Astrocyte (in vitro differentiated cells and primary cell): Measurements from ENCODE around the gene UBA3. TPM values are rescaled to one million over a fixed set of nuclear protein-coding genes. Genes with fewer than 3 reads are reported as not detected.

Source experiments
- DNase-seq: peaks from one replicate; pipeline ENCODE4 v3.0.0-alpha.2; 2010; ENCODE audit warnings: low read depth
- FAIRE-seq: peaks from 2 replicates; lab custom pipeline; 2011; peaks lifted over from hg19 to GRCh38; lab: Jason Lieb, UNC
- H2AFZ ChIP-seq: 2 replicates; pipeline ENCODE4 v1.6.0; 2012; ENCODE audit warnings: low read depth, low read length, inconsistent platforms
- H3K27ac ChIP-seq: 2 replicates; pipeline ENCODE4 v1.5.1; 2011; ENCODE audit warnings: low read depth, low read length, inconsistent platforms
- H3K27me3 ChIP-seq: 2 replicates; pipeline ENCODE4 v1.6.0; 2011; ENCODE audit warnings: low read length, inconsistent platforms; ENCODE audit not compliant: insufficient read depth
- H3K36me3 ChIP-seq: 2 replicates; pipeline ENCODE4 v1.5.1; 2011; ENCODE audit warnings: low read length, inconsistent platforms; ENCODE audit not compliant: insufficient read depth
- H3K4me1 ChIP-seq: 2 replicates; pipeline ENCODE4 v1.5.1; 2011; ENCODE audit warnings: low read length, inconsistent platforms; ENCODE audit not compliant: insufficient read depth
- H3K4me2 ChIP-seq: 2 replicates; pipeline ENCODE4 v1.6.0; 2012; ENCODE audit warnings: low read length, inconsistent platforms
- H3K4me3 ChIP-seq: 2 replicates; pipeline ENCODE4 v1.5.1; 2011; ENCODE audit warnings: low read depth, mild to moderate bottlenecking, low read length, inconsistent platforms; ENCODE audit not compliant: insufficient read depth
- H3K79me2 ChIP-seq: 2 replicates; pipeline ENCODE4 v1.6.0; 2012; ENCODE audit warnings: mild to moderate bottlenecking, low read length, inconsistent platforms; ENCODE audit not compliant: insufficient read depth
- H3K9ac ChIP-seq: 2 replicates; pipeline ENCODE4 v1.6.0; 2012; ENCODE audit warnings: mild to moderate bottlenecking, low read length, inconsistent platforms
- H3K9me3 ChIP-seq: 2 replicates; pipeline ENCODE4 v1.5.1; 2012; ENCODE audit warnings: low read depth, mild to moderate bottlenecking, low read length, inconsistent platforms; ENCODE audit not compliant: insufficient read depth
- H4K20me1 ChIP-seq: 2 replicates; pipeline ENCODE4 v1.6.0; 2012; ENCODE audit warnings: low read length, inconsistent platforms; ENCODE audit not compliant: insufficient read depth
- H3K27ac Mint-ChIP-seq: one replicate; pipeline ENCODE4 v1.8.0; 2021; ENCODE audit warnings: mild to moderate bottlenecking, mixed read lengths; ENCODE audit not compliant: unreplicated experiment
- H3K27me3 Mint-ChIP-seq: one replicate; pipeline ENCODE4 v1.8.0; 2021; ENCODE audit warnings: low read depth, mixed read lengths; ENCODE audit not compliant: unreplicated experiment
- H3K36me3 Mint-ChIP-seq: one replicate; pipeline ENCODE4 v1.8.0; 2021; ENCODE audit warnings: low read depth, mixed read lengths; ENCODE audit not compliant: unreplicated experiment
- H3K4me1 Mint-ChIP-seq: one replicate; pipeline ENCODE4 v1.8.0; 2021; ENCODE audit warnings: low read depth, mixed read lengths; ENCODE audit not compliant: unreplicated experiment
- H3K4me3 Mint-ChIP-seq: one replicate; pipeline ENCODE4 v1.8.0; 2021; ENCODE audit warnings: mild to moderate bottlenecking, moderate library complexity, mixed read lengths; ENCODE audit not compliant: unreplicated experiment
- H3K9me3 Mint-ChIP-seq: one replicate; pipeline ENCODE4 v1.8.0; 2021; ENCODE audit warnings: mild to moderate bottlenecking, mixed read lengths; ENCODE audit not compliant: unreplicated experiment
- EZH2 ChIP-seq: IDR thresholded peaks from 2 replicates; pipeline ENCODE4 v1.6.1; 2012; ENCODE audit warnings: mild to moderate bottlenecking, low read length, inconsistent platforms; ENCODE audit not compliant: insufficient read depth
- total RNA-seq: library from RNA; stranded (reverse); gene quantifications from 2 replicates; pipeline ENCODE4 v1.2.1, GENCODE V29; 2021
- TF ChIP-seq, protein P1 (sequence below): IDR thresholded peaks from 2 replicates; pipeline ENCODE4 v1.5.1; 2011; ENCODE audit warnings: low read depth, mild to moderate bottlenecking, inconsistent platforms, low read length, moderate library complexity; ENCODE audit not compliant: insufficient read depth

The UBA3 gene
- total RNA-seq, 1 donor from 2014 or later: 79.2 TPM

DNA sequence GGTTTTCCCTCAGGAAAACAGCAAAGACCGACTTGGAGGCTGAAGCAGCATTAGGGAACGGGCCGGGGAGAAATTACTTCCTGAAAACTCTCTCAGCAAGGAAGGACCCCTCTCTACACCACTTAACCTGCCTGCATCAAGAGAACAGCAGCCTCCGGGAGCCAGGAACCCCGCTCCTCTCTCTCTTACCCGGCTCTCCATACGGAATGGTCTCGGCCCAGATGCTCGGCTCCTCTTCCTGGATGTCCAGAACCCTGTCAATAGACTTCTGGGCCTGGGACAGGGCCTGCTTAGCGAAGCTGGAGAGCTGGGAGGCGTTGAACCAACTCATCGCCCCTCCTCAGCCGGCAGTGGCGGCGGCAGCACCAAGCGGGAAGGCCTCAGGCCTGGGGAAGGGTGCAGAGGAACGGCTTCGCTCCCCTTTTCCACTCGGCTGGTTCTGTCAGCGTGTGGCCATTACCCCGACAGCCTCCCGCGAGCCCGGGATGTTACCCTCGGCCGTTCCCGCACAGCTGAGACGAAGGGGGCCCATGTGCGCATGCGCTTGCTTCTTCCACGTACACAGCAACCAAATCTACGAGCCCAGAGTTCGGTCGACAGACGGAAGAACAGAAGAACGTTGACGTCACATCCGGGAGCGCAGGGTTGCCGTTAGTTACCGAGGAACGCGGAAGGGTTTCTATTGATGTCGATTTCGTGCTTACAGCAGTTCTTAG, 28.3 kb downstream of the UBA3 start, which contains the start of gene TMF1:
TSS of gene TMF1 (minus strand) at position 578 of the 716 bp plus-strand sequence. CDS start at position 331, 247 bp downstream.
- Histone ChIP-seq H3K9me3 (no peaks in the 10 kb centered on the region), H3K27ac (peak within 1 kb of the TSS; percentile 99), H3K9ac (peak within 1 kb of the TSS; percentile 100), H3K36me3 (peaks cover 29% of the 10 kb centered on the region), H3K4me2 (peak within 1 kb of the TSS; percentile 99), H3K79me2 (peaks cover 53% of the 10 kb centered on the region), H3K27me3 (no peaks in the 10 kb centered on the region), H2AFZ (peak within 1 kb of the TSS; percentile 88), H3K4me3 (peak within 1 kb of the TSS; percentile 100), H3K4me1 (peaks cover 11% of the 10 kb centered on the region), H4K20me1 (peaks cover 42% of the 10 kb centered on the region)
- peak within 1 kb of the TSS; percentile 91 for H3K4me3 Mint-ChIP-seq
- peaks cover 10% of the 10 kb centered on the region for H3K4me1 Mint-ChIP-seq
- peak within 1 kb of the TSS; percentile 98 for H3K27ac Mint-ChIP-seq
- peak; percentile 98 for FAIRE-seq
- no peak for TF ChIP-seq EZH2
- TF ChIP-seq, protein P1, sequence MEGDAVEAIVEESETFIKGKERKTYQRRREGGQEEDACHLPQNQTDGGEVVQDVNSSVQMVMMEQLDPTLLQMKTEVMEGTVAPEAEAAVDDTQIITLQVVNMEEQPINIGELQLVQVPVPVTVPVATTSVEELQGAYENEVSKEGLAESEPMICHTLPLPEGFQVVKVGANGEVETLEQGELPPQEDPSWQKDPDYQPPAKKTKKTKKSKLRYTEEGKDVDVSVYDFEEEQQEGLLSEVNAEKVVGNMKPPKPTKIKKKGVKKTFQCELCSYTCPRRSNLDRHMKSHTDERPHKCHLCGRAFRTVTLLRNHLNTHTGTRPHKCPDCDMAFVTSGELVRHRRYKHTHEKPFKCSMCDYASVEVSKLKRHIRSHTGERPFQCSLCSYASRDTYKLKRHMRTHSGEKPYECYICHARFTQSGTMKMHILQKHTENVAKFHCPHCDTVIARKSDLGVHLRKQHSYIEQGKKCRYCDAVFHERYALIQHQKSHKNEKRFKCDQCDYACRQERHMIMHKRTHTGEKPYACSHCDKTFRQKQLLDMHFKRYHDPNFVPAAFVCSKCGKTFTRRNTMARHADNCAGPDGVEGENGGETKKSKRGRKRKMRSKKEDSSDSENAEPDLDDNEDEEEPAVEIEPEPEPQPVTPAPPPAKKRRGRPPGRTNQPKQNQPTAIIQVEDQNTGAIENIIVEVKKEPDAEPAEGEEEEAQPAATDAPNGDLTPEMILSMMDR: no peak
- H3K27me3 Mint-ChIP-seq: no peaks in the 10 kb centered on the region
- peak; percentile 98 for DNase-seq
- H3K9me3 Mint-ChIP-seq: no peaks in the 10 kb centered on the region
- peaks cover 6% of the 10 kb centered on the region for H3K36me3 Mint-ChIP-seq

DNA sequence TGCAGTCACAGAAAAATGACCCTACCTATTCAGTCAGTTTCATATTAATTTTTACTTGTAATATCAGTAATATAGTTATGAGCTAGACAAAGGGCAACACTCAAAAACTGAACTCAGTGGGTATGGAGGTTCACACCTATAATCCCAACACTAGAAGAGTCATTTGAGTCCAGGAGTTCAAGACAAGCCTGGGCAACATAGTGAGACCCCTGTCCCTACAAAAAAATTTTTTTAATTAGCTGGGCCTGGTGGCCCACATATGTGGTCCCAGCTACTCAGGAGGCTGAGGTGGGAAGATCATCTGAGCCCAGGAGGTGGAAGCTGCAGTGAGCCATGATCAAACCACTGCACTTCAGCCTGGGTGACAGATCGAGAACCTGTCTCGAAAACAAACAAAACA, 31.2 kb downstream of the UBA3 start:
- no peak overlapping the region for H3K27ac Mint-ChIP-seq
- H3K9me3 Mint-ChIP-seq: no peaks in the 10 kb centered on the region
- DNase-seq (no peak), FAIRE-seq (no peak)
- H3K27me3 Mint-ChIP-seq: no peaks in the 10 kb centered on the region
- peaks cover 11% of the 10 kb centered on the region for H3K4me1 Mint-ChIP-seq
- Histone ChIP-seq H3K36me3 (peaks cover 28% of the 10 kb centered on the region), H3K4me2 (peak overlapping the region; percentile 99), H3K79me2 (peaks cover 71% of the 10 kb centered on the region), H3K9me3 (no peaks in the 10 kb centered on the region), H3K4me3 (no peak overlapping the region), H2AFZ (no peak overlapping the region), H3K4me1 (peaks cover 11% of the 10 kb centered on the region), H3K27me3 (no peaks in the 10 kb centered on the region), H3K9ac (no peak overlapping the region), H4K20me1 (peaks cover 55% of the 10 kb centered on the region), H3K27ac (no peak overlapping the region)
- TF ChIP-seq, protein P1: no peak
- TF ChIP-seq EZH2: no peak
- H3K36me3 Mint-ChIP-seq: peaks cover 6% of the 10 kb centered on the region
- H3K4me3 Mint-ChIP-seq: peak overlapping the region; percentile 91

DNA sequence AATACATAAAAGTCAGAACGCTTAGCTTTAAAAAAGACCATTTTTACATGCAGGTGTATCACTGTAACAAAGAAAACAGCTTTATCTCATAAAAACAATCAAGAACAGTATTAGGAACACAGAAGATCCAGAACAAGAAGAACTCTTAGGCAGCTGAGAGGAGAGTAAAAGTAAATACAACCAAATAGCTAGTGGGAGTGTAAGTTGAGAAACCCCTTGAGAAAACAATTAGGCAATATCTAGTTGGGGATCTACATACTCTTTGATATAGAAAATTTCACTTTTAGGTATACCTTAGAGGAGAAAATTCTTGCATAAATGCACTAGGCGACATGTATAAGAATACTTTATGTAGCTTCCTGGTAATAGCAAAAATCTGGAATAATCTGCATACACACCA, 35.6 kb downstream of the UBA3 start:
- H3K36me3 Mint-ChIP-seq: peaks cover 7% of the 10 kb centered on the region

More for the DNA sequence above, 35.6 kb downstream of the UBA3 start:
- Mint-ChIP-seq H3K4me3 (no peak overlapping the region), H3K9me3 (no peaks in the 10 kb centered on the region), H3K4me1 (peaks cover 10% of the 10 kb centered on the region), H3K27ac (no peak overlapping the region), H3K27me3 (no peaks in the 10 kb centered on the region)
- Histone ChIP-seq H4K20me1 (peaks cover 44% of the 10 kb centered on the region), H3K4me3 (no peak overlapping the region), H3K4me1 (no peaks in the 10 kb centered on the region), H3K36me3 (peaks cover 54% of the 10 kb centered on the region), H3K27me3 (no peaks in the 10 kb centered on the region), H2AFZ (no peak overlapping the region), H3K27ac (no peak overlapping the region), H3K79me2 (peaks cover 51% of the 10 kb centered on the region), H3K9me3 (no peaks in the 10 kb centered on the region), H3K4me2 (no peak overlapping the region), H3K9ac (no peak overlapping the region)
- DNase-seq (no peak), FAIRE-seq (no peak)
- no peak for TF ChIP-seq EZH2
- TF ChIP-seq, protein P1: no peak
